NCI-H128 (cell line): ENCODE measurements around the gene IFI44.

Source experiments
- DNase-seq: peaks from one replicate; lab custom pipeline; 2025; ENCODE audit not compliant: unreplicated experiment; lab: John Stamatoyannopoulos, UW

The IFI44 gene

GRCh38 chr1:78652019-78652560 is 2.5 kb downstream of the IFI44 start:
- no peak for DNase-seq

DNA sequence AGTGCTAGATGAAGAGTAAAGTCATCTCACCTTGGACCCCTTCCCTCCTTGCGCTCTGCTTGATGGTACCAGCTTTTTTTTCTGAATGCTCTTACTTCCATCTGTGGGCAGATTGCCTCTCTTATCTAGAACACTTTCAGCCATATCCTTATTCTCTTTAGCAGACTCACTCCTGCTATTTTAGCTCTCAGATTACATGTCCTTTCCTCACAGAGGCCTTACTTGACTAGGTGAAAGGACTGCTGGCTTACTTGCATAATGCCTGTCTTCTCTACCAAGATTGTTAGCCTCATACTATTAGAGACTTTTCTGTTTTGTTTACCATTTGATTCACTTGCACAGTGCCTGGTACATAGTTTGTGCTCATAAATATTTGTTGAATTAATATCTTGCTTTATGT is 9.3 kb downstream of the IFI44 start:
- DNase-seq: no peak

- no peak for DNase-seq
Measured at GRCh38 chr1:78663923-78664322, 14.3 kb downstream of the IFI44 start.

DNA sequence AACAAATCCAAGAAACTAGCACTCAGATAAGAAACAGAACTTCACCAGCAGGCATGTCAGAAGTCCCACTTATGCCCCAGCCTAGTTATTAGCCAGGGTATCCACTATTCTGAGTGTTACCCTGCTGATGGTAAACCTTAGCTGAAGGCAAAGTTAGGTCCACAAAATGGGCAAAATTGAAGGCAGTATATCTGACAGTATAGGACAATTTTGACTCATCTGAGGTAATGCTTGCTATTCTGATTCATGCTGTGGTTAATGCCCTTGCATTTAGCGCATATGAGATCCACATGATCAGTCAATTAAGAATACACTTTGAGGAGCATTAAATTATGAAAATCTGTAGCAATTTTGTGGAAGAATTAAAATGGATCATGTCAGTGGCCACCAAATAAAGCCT is 15.1 kb downstream of the IFI44 start:
- no peak for DNase-seq

DNA sequence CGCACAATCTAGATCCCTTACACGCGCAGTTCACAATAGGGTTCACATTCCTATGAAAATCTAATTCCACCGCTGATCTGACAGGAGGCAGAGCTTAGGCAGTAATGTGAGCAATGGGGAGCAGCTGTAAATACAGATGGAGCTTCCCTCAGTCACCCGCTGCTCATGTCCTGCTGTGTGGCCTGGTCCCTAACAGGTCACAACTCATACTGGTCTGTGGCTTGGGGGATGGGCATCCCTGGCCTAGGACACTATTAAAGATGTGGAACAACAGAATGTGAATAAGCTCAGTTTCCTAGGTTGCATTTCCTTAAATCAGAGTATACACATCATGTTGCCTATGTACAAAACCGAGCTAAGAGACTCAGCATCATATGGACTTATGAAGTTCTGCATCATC is 16.2 kb downstream of the IFI44 start:
- DNase-seq: no peak

DNA sequence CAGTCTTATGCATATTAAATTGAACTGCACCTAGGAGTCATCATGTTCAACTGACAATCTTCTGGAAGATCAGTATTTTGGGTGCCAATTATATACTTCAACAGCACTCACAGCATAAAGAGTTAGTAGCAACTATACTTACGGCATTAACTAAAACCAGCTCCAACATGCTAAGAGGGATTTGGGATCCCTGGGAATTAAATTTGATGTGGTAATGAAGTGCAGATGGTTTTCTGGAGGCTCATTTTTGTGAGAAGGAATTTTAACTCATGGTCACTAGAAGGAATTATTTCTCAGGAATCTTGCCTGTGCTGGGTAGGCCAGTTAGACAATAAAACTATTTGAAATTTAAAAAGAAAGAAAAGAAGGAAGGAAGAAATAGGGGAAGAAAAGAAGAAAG is 18.3 kb downstream of the IFI44 start:
- DNase-seq: no peak

- no peak for DNase-seq
Measured at GRCh38 chr1:78668427-78668826, 18.8 kb downstream of the IFI44 start.

GRCh38 chr1:78672428-78672827 is 22.8 kb downstream of the IFI44 start:
- no peak for DNase-seq

DNA sequence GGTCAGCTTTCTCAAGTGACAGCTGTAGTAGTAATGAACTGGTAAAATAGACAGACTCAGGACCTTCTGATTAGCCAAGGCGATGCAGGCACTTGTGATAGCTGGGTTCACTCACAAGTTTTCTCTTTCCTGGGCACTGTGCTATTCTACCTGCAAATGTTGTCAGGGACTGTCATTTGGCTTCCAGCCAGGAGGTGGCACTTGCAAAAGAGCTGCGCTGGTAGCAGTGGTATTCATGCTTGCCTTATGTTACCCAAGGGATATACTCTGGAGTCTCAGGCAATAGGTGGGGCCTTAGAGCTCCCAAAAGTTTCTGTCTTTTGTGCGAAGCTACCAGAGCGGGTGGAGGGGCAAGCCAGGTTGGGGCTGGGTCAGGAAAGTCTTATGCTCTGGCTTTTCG is 23.5 kb downstream of the IFI44 start:
- DNase-seq: no peak

DNA sequence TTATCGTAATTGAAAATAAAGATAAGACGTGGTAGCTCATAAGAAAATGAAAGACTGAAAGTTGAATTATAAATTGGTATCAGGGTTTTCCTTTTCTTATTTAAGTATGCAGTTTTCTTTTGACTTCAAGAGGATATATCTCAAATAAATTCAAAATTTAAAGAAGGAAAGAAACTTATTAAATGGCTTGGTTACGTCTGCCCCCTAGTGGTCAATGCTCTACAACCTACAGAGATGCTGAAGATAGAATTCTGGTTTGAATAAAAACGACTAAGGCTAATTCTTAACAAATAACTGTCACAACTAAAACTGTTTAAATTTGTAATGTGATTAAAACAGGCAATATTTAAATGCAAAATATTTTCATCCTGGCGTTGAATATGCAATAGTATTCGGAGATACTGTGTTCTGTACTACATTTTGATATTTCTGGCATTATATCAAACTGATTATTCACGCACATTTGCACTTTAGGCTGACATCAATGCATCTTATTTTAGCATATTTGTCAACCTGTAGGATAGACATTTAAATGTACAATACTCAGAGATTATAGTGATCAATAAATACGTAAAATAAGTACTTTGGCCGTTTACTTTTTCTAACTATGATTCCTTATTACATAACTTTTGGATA is 26.8 kb downstream of the IFI44 start:
- DNase-seq: no peak

- DNase-seq: no peak
Measured at GRCh38 chr1:78676993-78677392, 27.4 kb downstream of the IFI44 start.

DNA sequence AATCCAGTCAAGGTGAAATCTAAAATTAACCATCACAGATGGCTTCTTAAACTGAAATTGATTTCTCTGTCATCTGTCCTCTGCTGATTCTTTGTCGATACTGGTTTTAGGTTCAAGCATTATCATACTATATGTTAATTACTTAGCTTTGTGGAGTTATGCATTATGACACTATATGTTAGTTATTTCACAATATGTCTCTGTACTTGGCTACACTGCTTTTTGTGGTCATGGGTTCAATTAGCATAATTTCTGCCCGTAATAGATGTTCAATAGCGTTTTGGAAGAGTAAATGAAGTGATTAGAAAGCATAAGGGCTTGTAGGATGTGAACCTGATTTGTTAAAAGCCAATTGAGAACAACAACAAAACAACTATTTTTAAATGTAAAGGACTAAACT is 28.2 kb downstream of the IFI44 start:
- no peak for DNase-seq

- DNase-seq: no peak
Measured at GRCh38 chr1:78678324-78678723, 28.7 kb downstream of the IFI44 start.

- DNase-seq: no peak
Measured at GRCh38 chr1:78681265-78681664, 31.6 kb downstream of the IFI44 start.

GRCh38 chr1:78682496-78682895 is 32.9 kb downstream of the IFI44 start:
- no peak for DNase-seq

DNA sequence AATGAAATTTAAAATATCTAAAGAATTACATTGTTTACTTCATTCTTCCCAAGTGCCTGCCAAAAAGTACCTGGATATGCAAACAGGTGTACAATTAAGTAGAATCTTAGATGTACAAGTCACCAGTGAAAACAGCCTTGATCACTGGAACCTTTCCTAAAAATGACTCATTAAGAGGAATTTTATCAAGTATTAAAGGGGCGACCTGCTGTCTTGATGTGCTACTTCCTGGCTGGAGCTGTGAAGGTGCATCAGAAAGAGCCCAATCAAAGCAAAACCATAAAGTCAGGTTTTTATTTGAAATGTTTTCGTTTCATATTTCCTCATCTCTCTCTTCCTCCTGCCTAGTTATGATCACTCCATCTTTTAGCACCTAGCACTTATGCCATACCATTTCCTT is 33.4 kb downstream of the IFI44 start:
- no peak for DNase-seq

GRCh38 chr1:78687315-78687714 is 37.7 kb downstream of the IFI44 start:
- DNase-seq: no peak

DNA sequence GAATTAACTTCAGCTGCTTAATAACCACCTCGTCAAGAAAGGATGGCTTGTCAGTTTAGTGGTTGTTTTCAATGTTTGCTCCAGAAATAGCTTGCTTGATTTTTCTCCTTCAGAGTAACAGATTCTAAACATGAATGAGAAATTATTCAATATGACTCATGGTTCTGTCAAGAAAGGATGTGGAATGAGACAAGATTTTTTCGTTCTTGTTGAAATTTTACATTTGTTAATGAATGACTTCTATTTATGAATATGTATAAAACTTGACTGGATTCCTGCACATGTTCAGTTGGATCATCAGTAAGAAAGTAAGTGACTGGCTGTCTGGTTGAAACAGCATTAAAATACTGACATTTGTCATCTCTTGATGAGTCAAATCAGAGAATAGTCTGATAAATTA is 38.3 kb downstream of the IFI44 start:
- no peak for DNase-seq

GRCh38 chr1:78688697-78689096 is 39.1 kb downstream of the IFI44 start:
- DNase-seq: no peak

GRCh38 chr1:78690516-78690915 is 40.9 kb downstream of the IFI44 start:
- DNase-seq: no peak

- no peak for DNase-seq
Measured at GRCh38 chr1:78691995-78692747, 42.5 kb downstream of the IFI44 start.

GRCh38 chr1:78699813-78700212 is 50.2 kb downstream of the IFI44 start:
- DNase-seq: no peak

- no peak for DNase-seq
Measured at GRCh38 chr1:78702426-78702825, 52.8 kb downstream of the IFI44 start.
